Activated naive CD4-positive, alpha-beta T cell (primary cell): Measurements from ENCODE around the gene ACOT8.
A peak's percentile ranks its signal among the peaks of the same experiment; 100 is the strongest.
"Not testable (repeated sequence)": the region's sequence is repeated elsewhere in the genome, so short reads cannot be mapped to it uniquely, and the experiment has no call there.

ENCODE experiments used
- DNase-seq, 4 experiments: peaks; one replicate each; lab custom pipeline; 2025; lab: John Stamatoyannopoulos, UW

The ACOT8 gene

GRCh38 chr20:45827030-45827652 lies 30.1 kb downstream of the ACOT8 start, which contains the start of gene TNNC2:
Gene TNNC2 (minus strand): TSS chr20:45827312. CDS start chr20:45827248, 64 bp downstream.
- no peak for DNase-seq

- DNase-seq, result no peak
Observed at GRCh38 chr20:45826381-45827019, 30.7 kb downstream of the ACOT8 start.

- DNase-seq, result peak in 2 of 4 experiments; percentile 11 to 35
Observed at GRCh38 chr20:45823949-45824835, 33.0 kb downstream of the ACOT8 start.

GRCh38 chr20:45822857-45823256 lies 34.3 kb downstream of the ACOT8 start:
- no peak for DNase-seq

GRCh38 chr20:45821947-45822346 lies 35.2 kb downstream of the ACOT8 start:
- no peak for DNase-seq

GRCh38 chr20:45819466-45819865 lies 37.7 kb downstream of the ACOT8 start:
- no peak for DNase-seq

GRCh38 chr20:45818239-45818638 lies 39.0 kb downstream of the ACOT8 start:
- no peak for DNase-seq

- no peak for DNase-seq
Observed at GRCh38 chr20:45817376-45818194, 39.6 kb downstream of the ACOT8 start.

- no peak for DNase-seq
Observed at GRCh38 chr20:45816951-45817350, 40.2 kb downstream of the ACOT8 start.

GRCh38 chr20:45814314-45814713 lies 42.9 kb downstream of the ACOT8 start:
- no peak for DNase-seq

- DNase-seq, result no peak
Observed at GRCh38 chr20:45813489-45813888, 43.7 kb downstream of the ACOT8 start.

- DNase-seq, result no peak
Observed at GRCh38 chr20:45813006-45813340, 44.2 kb downstream of the ACOT8 start.

- DNase-seq, result peak; percentile 78 to 87 (median 83)
Observed at GRCh38 chr20:45812157-45813005, 44.8 kb downstream of the ACOT8 start, which contains the start of gene UBE2C. Gene UBE2C (plus strand): TSS chr20:45812644. CDS start chr20:45812696, 52 bp downstream.

- DNase-seq, result no peak
Observed at GRCh38 chr20:45810191-45810970, 46.8 kb downstream of the ACOT8 start.

- DNase-seq, result no peak
Observed at GRCh38 chr20:45801851-45802250, 55.3 kb downstream of the ACOT8 start.

GRCh38 chr20:45798935-45799642 lies 58.1 kb downstream of the ACOT8 start:
- peak in 2 of 4 experiments; percentile 27 to 39 for DNase-seq

GRCh38 chr20:45797955-45798354 lies 59.2 kb downstream of the ACOT8 start:
- not testable (repeated sequence) for DNase-seq

- DNase-seq, result not testable (repeated sequence)
Observed at GRCh38 chr20:45797510-45797909, 59.7 kb downstream of the ACOT8 start.

- DNase-seq, result no peak
Observed at GRCh38 chr20:45796337-45797065, 60.7 kb downstream of the ACOT8 start.
